ENCODE results near the gene KCNH8. TPM values are rescaled to one million over a fixed set of nuclear protein-coding genes. Genes with fewer than 3 reads are reported as not detected.
A peak's percentile ranks its signal among the peaks of the same experiment; 100 is the strongest.

The KCNH8 gene
- total and polyA plus RNA-seq, 10 of the 15 experiments (the other 5 are each of a cell fraction or from before 2014, with no cell fraction given), result under 0.01 to 0.18 (median 0.07) TPM; not detected in 2

DNA sequence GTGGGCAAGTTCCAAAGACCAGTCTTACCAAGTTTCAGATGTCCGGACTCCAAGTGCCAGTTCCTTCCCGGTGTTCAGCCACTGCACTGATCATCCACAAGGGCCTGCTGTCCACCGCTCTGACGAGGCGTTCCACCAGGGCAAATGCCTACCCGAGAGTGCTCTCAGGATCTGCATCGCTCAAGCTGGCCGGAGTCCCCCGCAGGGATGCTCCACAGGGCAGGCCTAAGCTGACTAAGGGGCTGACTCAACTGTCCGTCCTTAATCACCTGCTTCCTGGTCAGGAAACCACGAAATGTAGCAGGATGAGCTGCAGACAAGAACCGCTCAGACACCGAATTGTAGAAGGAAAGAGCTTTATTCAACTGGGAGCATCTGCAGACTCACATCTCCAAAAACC is 341.6 kb downstream of the KCNH8 start (continued):
- TF ChIP-seq, protein P1, sequence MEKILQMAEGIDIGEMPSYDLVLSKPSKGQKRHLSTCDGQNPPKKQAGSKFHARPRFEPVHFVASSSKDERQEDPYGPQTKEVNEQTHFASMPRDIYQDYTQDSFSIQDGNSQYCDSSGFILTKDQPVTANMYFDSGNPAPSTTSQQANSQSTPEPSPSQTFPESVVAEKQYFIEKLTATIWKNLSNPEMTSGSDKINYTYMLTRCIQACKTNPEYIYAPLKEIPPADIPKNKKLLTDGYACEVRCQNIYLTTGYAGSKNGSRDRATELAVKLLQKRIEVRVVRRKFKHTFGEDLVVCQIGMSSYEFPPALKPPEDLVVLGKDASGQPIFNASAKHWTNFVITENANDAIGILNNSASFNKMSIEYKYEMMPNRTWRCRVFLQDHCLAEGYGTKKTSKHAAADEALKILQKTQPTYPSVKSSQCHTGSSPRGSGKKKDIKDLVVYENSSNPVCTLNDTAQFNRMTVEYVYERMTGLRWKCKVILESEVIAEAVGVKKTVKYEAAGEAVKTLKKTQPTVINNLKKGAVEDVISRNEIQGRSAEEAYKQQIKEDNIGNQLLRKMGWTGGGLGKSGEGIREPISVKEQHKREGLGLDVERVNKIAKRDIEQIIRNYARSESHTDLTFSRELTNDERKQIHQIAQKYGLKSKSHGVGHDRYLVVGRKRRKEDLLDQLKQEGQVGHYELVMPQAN (conservative IDR thresholded peaks at IDR 0.05), result no peak
- TF ChIP-seq RCOR1 (conservative IDR thresholded peaks at IDR 0.05; ENCODE audit: low read depth, low read length), result no peak
- TF ChIP-seq BCL11A (IDR thresholded peaks at IDR 0.05; ENCODE audit: low read depth, low read length), result no peak
- TF ChIP-seq YY1 (IDR thresholded peaks at IDR 0.05; ENCODE audit: low read depth, low read length), result no peak
- no peak for TF ChIP-seq POLR2AphosphoS2 (IDR thresholded peaks at IDR 0.05; ENCODE audit: low read depth, low read length)

DNA sequence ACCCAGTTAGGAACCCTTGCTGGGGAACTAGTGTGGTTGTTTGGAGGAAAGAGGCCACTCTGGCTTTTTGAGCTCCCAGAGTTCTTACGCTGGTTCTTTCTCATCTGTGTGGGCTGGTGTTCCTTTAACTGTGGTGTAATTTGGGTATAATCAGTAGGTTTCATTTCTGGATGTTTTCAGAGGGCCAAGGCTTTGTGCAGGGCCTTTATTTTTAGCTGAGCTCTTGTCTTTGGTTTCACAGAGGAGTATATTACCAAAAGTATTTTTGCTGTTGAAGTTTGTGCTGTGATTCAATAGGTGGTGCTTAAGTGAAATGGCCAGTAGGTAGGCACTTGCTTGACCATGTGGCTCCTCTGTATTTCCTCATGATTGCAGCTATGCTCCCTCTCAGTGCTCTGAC is 357.9 kb downstream of the KCNH8 start:
- FAIRE-seq (no peak), DNase-seq (ENCODE audit: low read depth, low spot score) (peak; percentile 1), ATAC-seq (no peak; the same call in 2 of the 3 replicates)
- Histone ChIP-seq H3K27ac (ENCODE audit: control insufficient read depth, insufficient read depth) (no peak overlapping the region), H3K79me2 (ENCODE audit: control insufficient read depth, insufficient read depth, low read length) (no peaks in the 10 kb centered on the region), H3K4me1 (ENCODE audit: control insufficient read depth, insufficient read depth, low read length) (peaks cover 11% of the 10 kb centered on the region), H3K9me3 (replicated peaks; ENCODE audit: control insufficient read depth, insufficient read depth, low read length) (no peaks in the 10 kb centered on the region), H3K4me3 (no peak overlapping the region), H2AFZ (ENCODE audit: control insufficient read depth, low read depth, low read length) (peak overlapping the region; percentile 41; the same call in 1 of the 2 replicates), H3K36me3 (ENCODE audit: control insufficient read depth in 2 of 2, insufficient read depth in 2 of 2, low read length in 1 of 2) (no peaks in the 10 kb centered on the region), H3K9ac (ENCODE audit: control insufficient read depth, insufficient read depth, low read length) (no peak overlapping the region), H3K27me3 (replicated peaks in 1 of 2; ENCODE audit: control insufficient read depth in 2 of 2, insufficient read depth in 2 of 2, low read length in 1 of 2) (no peaks in the 10 kb centered on the region), H3K4me2 (ENCODE audit: control insufficient read depth, insufficient read depth) (no peak overlapping the region), H4K20me1 (ENCODE audit: control insufficient read depth, insufficient read depth) (no peaks in the 10 kb centered on the region)
- WGBS (ENCODE audit: insufficient coverage, insufficient replicate concordance, low lambda C conversion rate, missing lambda C conversion rate), result 8% methylated on average over 1 of the region's 1 CpG
- RAD21 ChIA-PET (ENCODE audit: unreplicated experiment), result no interaction called here
- in situ Hi-C loops (cut with MboI), result no loop called here
- intact Hi-C loops (cut with micrococcal nuclease; ENCODE audit: unreplicated experiment), result no loop called here
- SMC1A ChIA-PET (ENCODE audit: uncharacterized antibody, unreplicated experiment), result interaction anchor here (0.5 kb wide), 1 partner anchor 16 kb away, joined by 3 read pairs; no protein-coding TSS in a partner anchor
- no TSS peak for BruUV-seq (replicated peaks)
- POLR2A ChIA-PET, result no interaction called here
- CTCF ChIA-PET, result interaction anchor here (0.6 kb wide), 1 partner anchor 609 kb away, joined by 3 read pairs; no protein-coding TSS in a partner anchor
- TF ChIP-seq NFXL1 (IDR thresholded peaks at IDR 0.05; ENCODE audit: borderline replicate concordance) (no peak), CHD4 (IDR thresholded peaks at IDR 0.05) (no peak), NBN (IDR thresholded peaks at IDR 0.05) (no peak), ESRRA (IDR thresholded peaks at IDR 0.05; ENCODE audit: low read length) (no peak), SREBF1 (IDR thresholded peaks at IDR 0.05; ENCODE audit: low read length) (no peak), PAX5 (IDR thresholded peaks at IDR 0.05; ENCODE audit: borderline replicate concordance, low read depth, low read length) (no peak), STAT3 (IDR thresholded peaks at IDR 0.05; ENCODE audit: low read depth, low read length) (no peak), TCF7 (IDR thresholded peaks at IDR 0.05; ENCODE audit: borderline replicate concordance) (no peak), BHLHE40 (IDR thresholded peaks at IDR 0.05; ENCODE audit: borderline replicate concordance in 1 of 2, low read depth in 2 of 2, low read length in 1 of 2) (no peak), TARDBP (IDR thresholded peaks at IDR 0.05; ENCODE audit: borderline replicate concordance) (no peak), FOS (IDR thresholded peaks at IDR 0.05; ENCODE audit: borderline replicate concordance, extremely low read depth, insufficient read length) (no peak), EGR1 (IDR thresholded peaks at IDR 0.05; ENCODE audit: borderline replicate concordance in 1 of 2, low read depth in 2 of 2, low read length in 2 of 2) (no peak)
- TF ChIP-seq, protein P2, sequence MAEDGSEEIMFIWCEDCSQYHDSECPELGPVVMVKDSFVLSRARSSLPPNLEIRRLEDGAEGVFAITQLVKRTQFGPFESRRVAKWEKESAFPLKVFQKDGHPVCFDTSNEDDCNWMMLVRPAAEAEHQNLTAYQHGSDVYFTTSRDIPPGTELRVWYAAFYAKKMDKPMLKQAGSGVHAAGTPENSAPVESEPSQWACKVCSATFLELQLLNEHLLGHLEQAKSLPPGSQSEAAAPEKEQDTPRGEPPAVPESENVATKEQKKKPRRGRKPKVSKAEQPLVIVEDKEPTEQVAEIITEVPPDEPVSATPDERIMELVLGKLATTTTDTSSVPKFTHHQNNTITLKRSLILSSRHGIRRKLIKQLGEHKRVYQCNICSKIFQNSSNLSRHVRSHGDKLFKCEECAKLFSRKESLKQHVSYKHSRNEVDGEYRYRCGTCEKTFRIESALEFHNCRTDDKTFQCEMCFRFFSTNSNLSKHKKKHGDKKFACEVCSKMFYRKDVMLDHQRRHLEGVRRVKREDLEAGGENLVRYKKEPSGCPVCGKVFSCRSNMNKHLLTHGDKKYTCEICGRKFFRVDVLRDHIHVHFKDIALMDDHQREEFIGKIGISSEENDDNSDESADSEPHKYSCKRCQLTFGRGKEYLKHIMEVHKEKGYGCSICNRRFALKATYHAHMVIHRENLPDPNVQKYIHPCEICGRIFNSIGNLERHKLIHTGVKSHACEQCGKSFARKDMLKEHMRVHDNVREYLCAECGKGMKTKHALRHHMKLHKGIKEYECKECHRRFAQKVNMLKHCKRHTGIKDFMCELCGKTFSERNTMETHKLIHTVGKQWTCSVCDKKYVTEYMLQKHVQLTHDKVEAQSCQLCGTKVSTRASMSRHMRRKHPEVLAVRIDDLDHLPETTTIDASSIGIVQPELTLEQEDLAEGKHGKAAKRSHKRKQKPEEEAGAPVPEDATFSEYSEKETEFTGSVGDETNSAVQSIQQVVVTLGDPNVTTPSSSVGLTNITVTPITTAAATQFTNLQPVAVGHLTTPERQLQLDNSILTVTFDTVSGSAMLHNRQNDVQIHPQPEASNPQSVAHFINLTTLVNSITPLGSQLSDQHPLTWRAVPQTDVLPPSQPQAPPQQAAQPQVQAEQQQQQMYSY (CRISPR knock-in tag; IDR thresholded peaks at IDR 0.05), result no peak
- TF ChIP-seq, protein P3, sequence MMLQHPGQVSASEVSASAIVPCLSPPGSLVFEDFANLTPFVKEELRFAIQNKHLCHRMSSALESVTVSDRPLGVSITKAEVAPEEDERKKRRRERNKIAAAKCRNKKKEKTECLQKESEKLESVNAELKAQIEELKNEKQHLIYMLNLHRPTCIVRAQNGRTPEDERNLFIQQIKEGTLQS (IDR thresholded peaks at IDR 0.05; ENCODE audit: borderline replicate concordance, extremely low read depth, low read depth, low read length), result no peak
